ENCODE data around the gene KRT13. TPM values are rescaled to one million over a fixed set of nuclear protein-coding genes. Genes with fewer than 3 reads are reported as not detected.

Gene KRT13
- polyA plus RNA-seq, 1 donor (not counting 4 experiments of a cell fraction or from before 2014, with no cell fraction given): 24.0 TPM

GRCh38 chr17:41528959-41529353 lies 23.5 kb upstream of the KRT13 start:
- Histone ChIP-seq H3K4me2 (ENCODE audit: control insufficient read depth, extremely low read depth, insufficient read depth, low read depth, low read length) (no peak overlapping the region), H3K27ac (ENCODE audit: control insufficient read depth, insufficient read depth, low read length) (no peak overlapping the region), H3K4me1 (ENCODE audit: control insufficient read depth, extremely low read depth, insufficient read depth, low read length) (peaks cover 27% of the 10 kb centered on the region), H3K79me2 (ENCODE audit: control insufficient read depth, insufficient read depth, low read length) (no peaks in the 10 kb centered on the region), H3K9me3 (ENCODE audit: control insufficient read depth, low read depth, low read length) (no peaks in the 10 kb centered on the region), H3K27me3 (ENCODE audit: control insufficient read depth, extremely low read depth, insufficient read depth, low read length) (peaks cover 15% of the 10 kb centered on the region), H3K9ac (ENCODE audit: control insufficient read depth, extremely low read depth, insufficient read depth, low read length) (no peak overlapping the region), H2AFZ (ENCODE audit: control insufficient read depth, low read length) (no peak overlapping the region), H3K36me3 (ENCODE audit: control insufficient read depth in 2 of 2, extremely low read depth in 1 of 2, insufficient read depth in 2 of 2, low read length in 2 of 2) (no peaks in the 10 kb centered on the region), H4K20me1 (ENCODE audit: control insufficient read depth, extremely low read depth, insufficient read depth, low read length) (no peaks in the 10 kb centered on the region), H3K4me3 (ENCODE audit: control insufficient read depth in 2 of 3, extremely low read depth in 1 of 3, insufficient read depth in 2 of 3, low read depth in 1 of 3, low read length in 3 of 3) (no peak overlapping the region), H3K9me1 (ENCODE audit: control insufficient read depth, extremely low read depth, insufficient read depth, low read length) (no peaks in the 10 kb centered on the region)
- no peak for FAIRE-seq
- TF ChIP-seq EZH2 (IDR thresholded peaks at IDR 0.05; ENCODE audit: low read length): no peak
- TF ChIP-seq, protein P1, sequence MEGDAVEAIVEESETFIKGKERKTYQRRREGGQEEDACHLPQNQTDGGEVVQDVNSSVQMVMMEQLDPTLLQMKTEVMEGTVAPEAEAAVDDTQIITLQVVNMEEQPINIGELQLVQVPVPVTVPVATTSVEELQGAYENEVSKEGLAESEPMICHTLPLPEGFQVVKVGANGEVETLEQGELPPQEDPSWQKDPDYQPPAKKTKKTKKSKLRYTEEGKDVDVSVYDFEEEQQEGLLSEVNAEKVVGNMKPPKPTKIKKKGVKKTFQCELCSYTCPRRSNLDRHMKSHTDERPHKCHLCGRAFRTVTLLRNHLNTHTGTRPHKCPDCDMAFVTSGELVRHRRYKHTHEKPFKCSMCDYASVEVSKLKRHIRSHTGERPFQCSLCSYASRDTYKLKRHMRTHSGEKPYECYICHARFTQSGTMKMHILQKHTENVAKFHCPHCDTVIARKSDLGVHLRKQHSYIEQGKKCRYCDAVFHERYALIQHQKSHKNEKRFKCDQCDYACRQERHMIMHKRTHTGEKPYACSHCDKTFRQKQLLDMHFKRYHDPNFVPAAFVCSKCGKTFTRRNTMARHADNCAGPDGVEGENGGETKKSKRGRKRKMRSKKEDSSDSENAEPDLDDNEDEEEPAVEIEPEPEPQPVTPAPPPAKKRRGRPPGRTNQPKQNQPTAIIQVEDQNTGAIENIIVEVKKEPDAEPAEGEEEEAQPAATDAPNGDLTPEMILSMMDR (optimal IDR thresholded peaks at IDR 0.05 in 1 of 3, IDR thresholded peaks at IDR 0.05 in 1 of 3, conservative IDR thresholded peaks at IDR 0.05 in 1 of 3; ENCODE audit: extremely low read depth in 1 of 3, insufficient read depth in 2 of 3, low read length in 3 of 3): no peak
- no peak for DNase-seq (ENCODE audit: low read depth, low spot score)
- dilution Hi-C loops (cut with MboI; ENCODE audit: extremely low pct_ligation_motif_present, low sequenced_read_pairs): no loop called here

DNA sequence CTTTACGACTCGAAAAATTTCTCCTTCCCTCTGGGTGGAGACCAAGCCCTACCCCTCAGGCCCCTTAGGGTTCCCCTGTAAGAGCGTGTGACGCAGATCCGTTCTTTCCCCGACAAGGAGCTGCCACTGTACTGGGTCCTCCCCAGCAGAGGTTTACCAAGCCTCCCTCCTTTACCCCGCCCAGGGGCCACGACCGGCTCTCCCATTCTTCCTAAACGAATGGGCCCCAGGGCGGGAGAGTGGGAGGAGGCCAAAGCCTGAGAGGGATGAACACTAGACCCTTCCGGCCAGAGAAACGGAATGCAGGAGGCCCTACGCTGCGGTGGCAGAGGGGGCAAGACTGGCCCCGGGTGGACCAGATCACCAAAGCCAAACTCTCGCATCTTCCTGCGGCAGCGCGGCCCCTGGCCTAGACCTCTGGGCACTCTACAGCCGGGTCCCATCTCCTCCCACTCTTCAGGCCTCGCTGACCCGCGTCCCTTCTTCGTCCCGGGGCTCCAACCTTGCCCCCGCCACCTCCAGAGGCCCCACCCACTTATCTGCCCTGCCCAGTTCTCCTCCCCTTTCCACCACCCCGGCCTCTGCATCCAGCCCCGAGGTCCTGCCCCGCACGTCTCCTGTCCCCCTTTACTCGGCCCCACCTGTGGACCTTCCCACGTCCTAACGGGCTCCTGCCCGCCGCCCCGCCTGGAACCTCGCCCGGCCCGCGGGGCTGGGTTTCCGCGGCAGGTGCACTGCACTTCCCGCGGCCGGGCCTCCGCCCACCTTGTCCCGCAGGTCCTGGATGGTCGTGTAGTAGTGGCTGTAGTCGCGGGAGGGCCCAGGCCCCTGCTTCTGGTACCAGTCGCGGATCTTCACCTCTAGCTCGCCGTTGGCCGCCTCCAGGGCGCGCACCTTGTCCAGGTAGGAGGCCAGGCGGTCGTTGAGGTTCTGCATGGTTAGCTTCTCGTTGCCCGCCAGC lies 21.9 kb upstream of the KRT13 start:
- Histone ChIP-seq H2AFZ (ENCODE audit: control insufficient read depth, low read length) (no peak overlapping the region), H3K4me1 (ENCODE audit: control insufficient read depth, extremely low read depth, insufficient read depth, low read length) (peaks cover 35% of the 10 kb centered on the region), H3K4me2 (ENCODE audit: control insufficient read depth, extremely low read depth, insufficient read depth, low read depth, low read length) (peak overlapping the region; percentile 62), H3K4me3 (ENCODE audit: control insufficient read depth in 2 of 3, extremely low read depth in 1 of 3, insufficient read depth in 2 of 3, low read depth in 1 of 3, low read length in 3 of 3) (peak overlapping the region in 2 of 3 experiments; percentile 30 to 36), H4K20me1 (ENCODE audit: control insufficient read depth, extremely low read depth, insufficient read depth, low read length) (no peaks in the 10 kb centered on the region), H3K9ac (ENCODE audit: control insufficient read depth, extremely low read depth, insufficient read depth, low read length) (no peak overlapping the region), H3K36me3 (ENCODE audit: control insufficient read depth in 2 of 2, extremely low read depth in 1 of 2, insufficient read depth in 2 of 2, low read length in 2 of 2) (no peaks in the 10 kb centered on the region), H3K79me2 (ENCODE audit: control insufficient read depth, insufficient read depth, low read length) (no peaks in the 10 kb centered on the region), H3K9me1 (ENCODE audit: control insufficient read depth, extremely low read depth, insufficient read depth, low read length) (no peaks in the 10 kb centered on the region), H3K27ac (ENCODE audit: control insufficient read depth, insufficient read depth, low read length) (no peak overlapping the region), H3K9me3 (ENCODE audit: control insufficient read depth, low read depth, low read length) (no peaks in the 10 kb centered on the region), H3K27me3 (ENCODE audit: control insufficient read depth, extremely low read depth, insufficient read depth, low read length) (peaks cover 15% of the 10 kb centered on the region)
- FAIRE-seq (no peak), DNase-seq (ENCODE audit: low read depth, low spot score) (no peak)
- dilution Hi-C loops (cut with MboI; ENCODE audit: extremely low pct_ligation_motif_present, low sequenced_read_pairs): no loop called here
- peak; percentile 29 for TF ChIP-seq EZH2 (IDR thresholded peaks at IDR 0.05; ENCODE audit: low read length)
- TF ChIP-seq, protein P1 (optimal IDR thresholded peaks at IDR 0.05 in 1 of 3, IDR thresholded peaks at IDR 0.05 in 1 of 3, conservative IDR thresholded peaks at IDR 0.05 in 1 of 3; ENCODE audit: extremely low read depth in 1 of 3, insufficient read depth in 2 of 3, low read length in 3 of 3): peak in 1 of 3 experiments; percentile 9
